Osteoblast (primary cell): ENCODE data around the gene CXCL12. TPM values are rescaled to one million over a fixed set of nuclear protein-coding genes. Genes with fewer than 3 reads are reported as not detected.
A peak's percentile ranks its signal among the peaks of the same experiment; 100 is the strongest.

Experiments used
- DNase-seq: peaks from one replicate; pipeline ENCODE4 v3.0.0; 2011; ENCODE audit warnings: low spot score, mixed read lengths; ENCODE audit not compliant: insufficient read length; ENCODE audit errors: missing footprints
- H2AFZ ChIP-seq: 2 replicates; pipeline ENCODE4 v1.6.0; 2011; ENCODE audit warnings: mild to moderate bottlenecking, low read length
- H3K27ac ChIP-seq: 2 replicates; pipeline ENCODE4 v1.5.1; 2011; ENCODE audit warnings: mild to moderate bottlenecking, low read depth, low read length, moderate library complexity
- H3K27me3 ChIP-seq: 2 replicates; pipeline ENCODE4 v1.6.0; 2012; ENCODE audit warnings: mild to moderate bottlenecking, control low read depth, inconsistent platforms, low read length, moderate library complexity; ENCODE audit not compliant: insufficient read depth
- H3K36me3 ChIP-seq: 2 replicates; pipeline ENCODE4 v1.5.1; 2011; ENCODE audit warnings: mild to moderate bottlenecking, low read length, control low read depth, moderate library complexity; ENCODE audit not compliant: insufficient read depth
- H3K4me1 ChIP-seq: 2 replicates; pipeline ENCODE4 v1.5.1; 2011; ENCODE audit warnings: mild to moderate bottlenecking, low read length, control low read depth, moderate library complexity; ENCODE audit not compliant: insufficient read depth
- H3K4me2 ChIP-seq: 2 replicates; pipeline ENCODE4 v1.6.0; 2011; ENCODE audit warnings: mild to moderate bottlenecking, low read length; ENCODE audit not compliant: insufficient read depth
- H3K4me3 ChIP-seq: fragments of 200-600 bp; sonication (generic); 3 replicates; pipeline ENCODE4 v1.5.1; 2012; ENCODE audit warnings: mild to moderate bottlenecking, low read length, inconsistent platforms; ENCODE audit not compliant: insufficient read depth
- H3K79me2 ChIP-seq: 2 replicates; pipeline ENCODE4 v1.6.0; 2012; ENCODE audit warnings: mild to moderate bottlenecking, low read length, control low read depth, inconsistent platforms; ENCODE audit not compliant: insufficient read depth
- H3K9me3 ChIP-seq: 2 replicates; pipeline ENCODE4 v1.5.1; 2011; ENCODE audit warnings: low read depth, low read length, control low read depth
- H4K20me1 ChIP-seq: 2 replicates; pipeline ENCODE4 v1.6.0; 2012; ENCODE audit warnings: mild to moderate bottlenecking, low read length, control low read depth; ENCODE audit not compliant: insufficient read depth
- CTCF ChIP-seq: IDR thresholded peaks from 2 replicates; pipeline ENCODE4 v1.5.1; 2011; ENCODE audit warnings: mild to moderate bottlenecking, low read depth, low read length, moderate library complexity; ENCODE audit errors: extremely low read depth
- total RNA-seq: library from RNA; depleted of rRNA; stranded (reverse); fragments of >200 nt; gene quantifications from 2 replicates; pipeline ENCODE4 v1.2.3, GENCODE V29; 2012

The CXCL12 gene
- total RNA-seq, 1 donor: 288 TPM

DNA sequence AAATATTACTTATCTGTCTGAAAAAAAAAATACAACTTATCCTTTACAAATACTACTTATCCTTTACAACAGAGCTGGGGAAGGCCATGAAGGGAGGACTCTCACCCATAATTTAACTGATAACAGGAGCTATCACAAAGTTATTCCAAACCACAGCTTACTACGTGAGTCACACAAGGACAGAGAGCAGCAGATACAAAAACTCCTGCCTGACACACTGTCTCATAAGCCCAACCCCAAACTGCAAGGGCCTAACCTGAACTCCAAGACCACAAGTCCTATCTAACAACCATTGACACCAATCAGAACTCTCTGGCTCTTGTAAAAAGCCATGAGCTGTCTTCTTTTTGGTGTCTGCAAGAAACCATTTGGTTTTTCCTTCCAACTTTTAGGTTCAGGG lies 28.5 kb upstream of the CXCL12 start:
- H4K20me1 ChIP-seq: no peaks in the 10 kb centered on the region
- no peak overlapping the region for H3K27ac ChIP-seq
- peak; percentile 62 for DNase-seq
- H3K4me2 ChIP-seq: no peak overlapping the region
- H3K4me3 ChIP-seq: no peak overlapping the region
- no peaks in the 10 kb centered on the region for H3K36me3 ChIP-seq
- peaks cover 7% of the 10 kb centered on the region for H3K4me1 ChIP-seq
- H3K9me3 ChIP-seq: peaks cover 4% of the 10 kb centered on the region
- no peak for TF ChIP-seq CTCF
- peaks cover 5% of the 10 kb centered on the region for H3K27me3 ChIP-seq
- no peak overlapping the region for H2AFZ ChIP-seq
- no peaks in the 10 kb centered on the region for H3K79me2 ChIP-seq

- no peak for DNase-seq
- Histone ChIP-seq H4K20me1 (no peaks in the 10 kb centered on the region), H3K4me1 (peaks cover 1% of the 10 kb centered on the region), H3K27ac (no peak overlapping the region), H2AFZ (no peak overlapping the region), H3K27me3 (no peaks in the 10 kb centered on the region), H3K4me3 (no peak overlapping the region), H3K79me2 (no peaks in the 10 kb centered on the region), H3K9me3 (peaks cover 4% of the 10 kb centered on the region), H3K36me3 (no peaks in the 10 kb centered on the region), H3K4me2 (no peak overlapping the region)
- no peak for TF ChIP-seq CTCF
Measured at GRCh38 chr10:44411251-44411650, 26.4 kb upstream of the CXCL12 start.

GRCh38 chr10:44404741-44405437 lies 20.0 kb upstream of the CXCL12 start:
- no peak for DNase-seq
- no peak for TF ChIP-seq CTCF
- Histone ChIP-seq H3K36me3 (no peaks in the 10 kb centered on the region), H3K4me1 (no peaks in the 10 kb centered on the region), H3K79me2 (no peaks in the 10 kb centered on the region), H3K27ac (no peak overlapping the region), H4K20me1 (no peaks in the 10 kb centered on the region), H3K9me3 (no peaks in the 10 kb centered on the region), H3K27me3 (peaks cover 4% of the 10 kb centered on the region), H2AFZ (no peak overlapping the region), H3K4me3 (no peak overlapping the region), H3K4me2 (no peak overlapping the region)

GRCh38 chr10:44402465-44403195 lies 17.7 kb upstream of the CXCL12 start:
- H4K20me1 ChIP-seq: no peaks in the 10 kb centered on the region
- H3K4me1 ChIP-seq: no peaks in the 10 kb centered on the region
- H3K9me3 ChIP-seq: no peaks in the 10 kb centered on the region
- peak overlapping the region; percentile 40 for H2AFZ ChIP-seq
- H3K27ac ChIP-seq: no peak overlapping the region
- peak; percentile 32 for DNase-seq
- H3K27me3 ChIP-seq: peaks cover 5% of the 10 kb centered on the region
- H3K4me3 ChIP-seq: peak overlapping the region; percentile 7
- TF ChIP-seq CTCF: no peak
- H3K36me3 ChIP-seq: no peaks in the 10 kb centered on the region
- H3K4me2 ChIP-seq: no peak overlapping the region
- no peaks in the 10 kb centered on the region for H3K79me2 ChIP-seq
